OCI-LY3 (cell line): ENCODE measurements around the gene CD300H.

Experiments used
- H2AFZ ChIP-seq: fragments of 200-600, 300-600 bp; shearing (Covaris generic); 2 replicates; pipeline ENCODE4 v1.6.0; 2014; ENCODE audit warnings: antibody characterized with exemption, low read depth, low read length
- H3K27ac ChIP-seq: fragments of 200-600, 300-600 bp; sonication (generic); 2 replicates; pipeline ENCODE4 v1.5.1; 2014; ENCODE audit warnings: mild to moderate bottlenecking, low read length, moderate library complexity, mixed read lengths
- H3K27me3 ChIP-seq: fragments of 200-600, 300-600 bp; sonication (generic); 2 replicates; pipeline ENCODE4 v1.6.1; 2014; ENCODE audit warnings: low read depth, low read length, mixed read lengths
- H3K36me3 ChIP-seq: fragments of 200-600, 300-600 bp; sonication (generic); replicated peaks from 2 replicates; pipeline ENCODE3; 2014; ENCODE audit warnings: low read depth, low read length, mixed read lengths
- H3K4me1 ChIP-seq: fragments of 300-600, 200-600 bp; sonication (generic); 2 replicates; pipeline ENCODE4 v1.6.1; 2014; ENCODE audit warnings: low read length, mixed read lengths
- H3K4me2 ChIP-seq: fragments of 200-600, 300-600 bp; sonication (generic); 2 replicates; pipeline ENCODE4 v1.6.1; 2014; ENCODE audit warnings: low read length, mixed read lengths
- H3K4me3 ChIP-seq: fragments of 300-600, 200-600 bp; sonication (generic); 2 replicates; pipeline ENCODE4 v1.5.1; 2014; ENCODE audit warnings: antibody characterized with exemption, mild to moderate bottlenecking, low read length, moderate library complexity
- H3K79me2 ChIP-seq: fragments of 300-600, 200-600 bp; shearing (Covaris generic); 2 replicates; pipeline ENCODE4 v1.6.1; 2014; ENCODE audit warnings: mild to moderate bottlenecking, low read length, mixed read lengths
- H3K9ac ChIP-seq: fragments of 300-600, 200-600 bp; shearing (Covaris generic); 2 replicates; pipeline ENCODE4 v1.6.0; 2014; ENCODE audit warnings: mild to moderate bottlenecking, low read length, moderate library complexity
- H3K9me3 ChIP-seq: fragments of 200-600, 300-600 bp; shearing (Covaris generic); 2 replicates; pipeline ENCODE4 v1.6.1; 2014; ENCODE audit warnings: low read length, mixed read lengths; ENCODE audit not compliant: insufficient read depth
- H4K20me1 ChIP-seq: fragments of 200-600, 300-600 bp; sonication (generic); 2 replicates; pipeline ENCODE4 v1.6.1; 2016; ENCODE audit warnings: low read length, mixed read lengths; ENCODE audit not compliant: insufficient read depth
- EZH2phosphoT487 ChIP-seq: fragments of 200-600 bp; shearing (Covaris generic); IDR thresholded peaks from 2 replicates; pipeline ENCODE4 v1.6.1; 2018; ENCODE audit warnings: antibody characterized with exemption, mixed run types, low read depth
- TF ChIP-seq, protein P1 (sequence below): fragments of 200-600, 300-600 bp; sonication (generic); IDR thresholded peaks from 2 replicates; pipeline ENCODE4 v1.5.1; 2014; ENCODE audit warnings: antibody characterized with exemption, low read length, low read depth

CD300H gene

GRCh38 chr17:74543891-74544760 lies 23.2 kb downstream of the CD300H start:
- Histone ChIP-seq H3K4me1 (peaks cover 23% of the 10 kb centered on the region), H3K27ac (no peak overlapping the region), H3K9ac (no peak overlapping the region), H3K9me3 (no peaks in the 10 kb centered on the region), H4K20me1 (no peaks in the 10 kb centered on the region), H3K36me3 (no peaks in the 10 kb centered on the region), H3K4me3 (no peak overlapping the region), H3K4me2 (no peak overlapping the region), H3K27me3 (peaks cover 15% of the 10 kb centered on the region), H2AFZ (no peak overlapping the region), H3K79me2 (no peaks in the 10 kb centered on the region)
- TF ChIP-seq EZH2phosphoT487: no peak
- TF ChIP-seq, protein P1, sequence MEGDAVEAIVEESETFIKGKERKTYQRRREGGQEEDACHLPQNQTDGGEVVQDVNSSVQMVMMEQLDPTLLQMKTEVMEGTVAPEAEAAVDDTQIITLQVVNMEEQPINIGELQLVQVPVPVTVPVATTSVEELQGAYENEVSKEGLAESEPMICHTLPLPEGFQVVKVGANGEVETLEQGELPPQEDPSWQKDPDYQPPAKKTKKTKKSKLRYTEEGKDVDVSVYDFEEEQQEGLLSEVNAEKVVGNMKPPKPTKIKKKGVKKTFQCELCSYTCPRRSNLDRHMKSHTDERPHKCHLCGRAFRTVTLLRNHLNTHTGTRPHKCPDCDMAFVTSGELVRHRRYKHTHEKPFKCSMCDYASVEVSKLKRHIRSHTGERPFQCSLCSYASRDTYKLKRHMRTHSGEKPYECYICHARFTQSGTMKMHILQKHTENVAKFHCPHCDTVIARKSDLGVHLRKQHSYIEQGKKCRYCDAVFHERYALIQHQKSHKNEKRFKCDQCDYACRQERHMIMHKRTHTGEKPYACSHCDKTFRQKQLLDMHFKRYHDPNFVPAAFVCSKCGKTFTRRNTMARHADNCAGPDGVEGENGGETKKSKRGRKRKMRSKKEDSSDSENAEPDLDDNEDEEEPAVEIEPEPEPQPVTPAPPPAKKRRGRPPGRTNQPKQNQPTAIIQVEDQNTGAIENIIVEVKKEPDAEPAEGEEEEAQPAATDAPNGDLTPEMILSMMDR: no peak

DNA sequence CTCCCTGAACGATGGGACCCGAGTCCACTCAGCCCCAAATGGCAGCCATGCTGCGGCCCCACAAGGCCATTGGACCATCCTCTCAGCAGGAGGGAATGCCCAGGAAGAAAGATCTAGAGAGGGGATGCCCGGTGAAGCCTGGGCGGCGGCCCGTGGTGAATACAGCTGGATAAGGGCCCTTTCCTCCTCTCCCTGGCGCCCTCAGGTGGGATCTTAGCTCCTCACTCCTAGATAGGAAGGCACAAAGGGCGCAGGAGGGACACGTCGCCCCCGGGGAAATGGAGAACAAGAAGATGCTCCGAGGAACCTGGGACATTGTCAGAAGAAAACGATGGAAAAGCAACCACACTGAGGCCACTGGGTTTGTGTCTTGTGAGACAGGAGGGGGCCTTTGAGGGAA lies 23.9 kb downstream of the CD300H start:
- TF ChIP-seq, protein P1: no peak
- TF ChIP-seq EZH2phosphoT487: no peak
- Histone ChIP-seq H3K79me2 (no peaks in the 10 kb centered on the region), H3K27ac (no peak overlapping the region), H4K20me1 (no peaks in the 10 kb centered on the region), H3K4me3 (no peak overlapping the region), H3K9me3 (no peaks in the 10 kb centered on the region), H3K9ac (no peak overlapping the region), H3K4me2 (no peak overlapping the region), H3K36me3 (no peaks in the 10 kb centered on the region), H3K4me1 (peaks cover 23% of the 10 kb centered on the region), H3K27me3 (peaks cover 15% of the 10 kb centered on the region), H2AFZ (no peak overlapping the region)

DNA sequence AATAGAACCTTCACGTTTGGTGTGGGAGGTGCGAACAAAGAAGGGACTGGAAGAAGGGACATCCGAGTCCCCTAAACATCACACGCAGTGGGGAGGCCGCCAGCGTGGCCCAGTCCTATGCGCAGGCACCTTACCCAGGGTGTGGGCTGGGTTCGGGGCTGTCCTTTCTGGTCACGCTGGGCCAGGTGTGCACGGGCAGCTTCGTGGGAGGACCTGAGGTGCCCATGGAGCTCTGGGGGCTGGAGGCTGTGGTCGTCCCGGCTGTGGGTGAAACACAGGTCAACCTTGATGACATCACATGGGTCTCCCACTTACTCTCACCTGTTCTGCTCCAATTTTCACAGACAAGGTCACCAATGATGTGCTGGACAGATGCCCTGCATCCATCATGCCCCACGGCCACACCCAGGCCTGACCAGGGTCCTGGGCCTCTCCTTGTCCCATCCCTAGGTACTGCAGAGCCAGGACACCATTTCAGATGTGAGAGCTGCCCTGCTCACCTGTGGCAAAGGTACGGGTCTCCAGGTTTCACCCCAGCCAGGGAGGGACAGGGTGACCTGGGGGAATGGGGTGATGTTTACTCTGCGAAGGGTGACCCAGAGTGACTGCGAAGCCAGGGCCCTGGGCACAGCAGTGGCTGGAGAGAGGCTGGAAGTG lies 24.5 kb downstream of the CD300H start:
- Histone ChIP-seq H3K4me2 (no peak overlapping the region), H3K27ac (no peak overlapping the region), H3K27me3 (peaks cover 20% of the 10 kb centered on the region)

DNA sequence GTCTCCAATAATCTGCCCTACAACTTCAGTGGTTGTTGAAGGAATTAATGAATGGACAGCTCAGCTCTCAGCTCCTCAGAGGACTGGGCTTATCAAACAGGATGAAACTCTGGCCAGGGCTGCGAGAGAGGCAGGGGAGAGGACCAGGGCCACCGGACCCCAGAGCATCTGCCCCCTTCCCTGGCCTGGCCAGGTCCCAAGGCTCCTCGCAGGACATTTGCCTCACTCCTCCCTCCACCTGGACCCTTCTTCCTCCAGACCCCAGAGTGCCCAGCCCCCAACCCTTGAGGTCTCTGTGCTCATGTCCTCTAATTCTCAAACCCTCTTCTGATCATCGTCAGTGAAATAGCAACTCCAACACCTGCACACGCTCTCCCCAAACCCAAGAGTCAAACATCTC lies 25.1 kb downstream of the CD300H start:
- Histone ChIP-seq H3K4me1 (peaks cover 15% of the 10 kb centered on the region), H4K20me1 (no peaks in the 10 kb centered on the region), H2AFZ (no peak overlapping the region), H3K4me3 (no peak overlapping the region), H3K9ac (no peak overlapping the region), H3K79me2 (no peaks in the 10 kb centered on the region), H3K36me3 (no peaks in the 10 kb centered on the region), H3K9me3 (no peaks in the 10 kb centered on the region), H3K27me3 (peaks cover 20% of the 10 kb centered on the region), H3K4me2 (no peak overlapping the region), H3K27ac (no peak overlapping the region)
- no peak for TF ChIP-seq EZH2phosphoT487
- TF ChIP-seq, protein P1: no peak

More for the DNA sequence above, 24.5 kb downstream of the CD300H start:
- TF ChIP-seq, protein P1: no peak
- no peak for TF ChIP-seq EZH2phosphoT487
- no peak overlapping the region for H2AFZ ChIP-seq
- no peaks in the 10 kb centered on the region for H3K36me3 ChIP-seq
- H3K79me2 ChIP-seq: no peaks in the 10 kb centered on the region
- no peaks in the 10 kb centered on the region for H4K20me1 ChIP-seq
- H3K9me3 ChIP-seq: no peaks in the 10 kb centered on the region
- H3K9ac ChIP-seq: no peak overlapping the region
- H3K4me3 ChIP-seq: no peak overlapping the region
- peaks cover 20% of the 10 kb centered on the region for H3K4me1 ChIP-seq
